Skeletal muscle tissue (tissue), 4 donors: Measurements from ENCODE around the gene KCNN3. TPM values are rescaled to one million over a fixed set of nuclear protein-coding genes. Genes with fewer than 3 reads are reported as not detected.
A peak's percentile ranks its signal among the peaks of the same experiment; 100 is the strongest.
"Not testable (repeated sequence)": the region's sequence is repeated elsewhere in the genome, so short reads cannot be mapped to it uniquely, and the experiment has no call there.

Experiments used
- H3K27ac ChIP-seq: one replicate; pipeline ENCODE4 v1.7.0; 2013; ENCODE audit warnings: mild to moderate bottlenecking, low read depth, low read length, inconsistent platforms
- H3K27me3 ChIP-seq, 3 donors: one replicate each; pipeline ENCODE4 v1.7.0; 2013; ENCODE audit warnings: low read length in 3 of 3; ENCODE audit not compliant: control insufficient read depth in 3 of 3, insufficient read depth in 3 of 3
- H3K36me3 ChIP-seq, 3 donors: one replicate each; pipeline ENCODE4 v1.7.0; 2013; ENCODE audit warnings: low read length in 3 of 3; ENCODE audit not compliant: control insufficient read depth in 3 of 3, insufficient read depth in 3 of 3
- H3K4me1 ChIP-seq, 3 donors: one replicate each; pipeline ENCODE4 v1.7.0; 2013; ENCODE audit warnings: low read length in 3 of 3, mild to moderate bottlenecking in 3 of 3; ENCODE audit not compliant: control insufficient read depth in 3 of 3, insufficient read depth in 3 of 3
- H3K4me3 ChIP-seq, 3 donors: one replicate each; pipeline ENCODE4 v1.7.0; 2013; ENCODE audit warnings: low read length in 3 of 3
- H3K9ac ChIP-seq, 3 donors: one replicate each; pipeline ENCODE4 v1.7.0; 2013; ENCODE audit warnings: low read length in 3 of 3, mild to moderate bottlenecking in 3 of 3, moderate library complexity in 2 of 3, low read depth in 1 of 3
- H3K9me3 ChIP-seq, 3 donors: one replicate each; pipeline ENCODE4 v1.7.0; 2013; ENCODE audit warnings: low read length in 3 of 3; ENCODE audit not compliant: control insufficient read depth in 3 of 3
- total RNA-seq: library from RNA; depleted of rRNA; stranded (reverse); fragments of >200 nt; gene quantifications from one replicate; pipeline ENCODE4 v1.2.3, GENCODE V29; 2014
- donor health status: Osteomylitis.

KCNN3 gene
- total RNA-seq = 3.7 TPM

GRCh38 chr1:154870115-154870571 lies at the start of gene KCNN3:
TSS of gene KCNN3 (minus strand) at chr1:154870281. CDS start at chr1:154869964, 317 bp downstream.
- Histone ChIP-seq H3K36me3 (no peaks in the 10 kb centered on the region), H3K4me3 (peak within 1 kb of the TSS; percentile 78 to 88 (median 80)), H3K4me1 (peaks cover 43 to 46% (median 46%) of the 10 kb centered on the region in 3 donors), H3K27ac (peak within 1 kb of the TSS; percentile 76), H3K9me3 (no peaks in the 10 kb centered on the region), H3K27me3 (no peaks in the 10 kb centered on the region), H3K9ac (peak within 1 kb of the TSS; percentile 83 to 91 (median 86))

- Histone ChIP-seq H3K36me3 (no peaks in the 10 kb centered on the region), H3K27me3 (no peaks in the 10 kb centered on the region), H3K4me3 (no peak overlapping the region), H3K4me1 (peaks cover 3 to 20% (median 16%) of the 10 kb centered on the region in 3 donors), H3K9me3 (no peaks in the 10 kb centered on the region), H3K9ac (no peak overlapping the region), H3K27ac (no peak overlapping the region)
These were observed 43.2 kb upstream of the KCNN3 start for GRCh38 chr1:154913273-154913672.

GRCh38 chr1:154912755-154913154 lies 42.7 kb upstream of the KCNN3 start:
- Histone ChIP-seq H3K36me3 (no peaks in the 10 kb centered on the region), H3K27me3 (no peaks in the 10 kb centered on the region), H3K9ac (no peak overlapping the region), H3K4me1 (peaks cover 3 to 20% (median 16%) of the 10 kb centered on the region in 3 donors), H3K9me3 (no peaks in the 10 kb centered on the region), H3K4me3 (no peak overlapping the region), H3K27ac (no peak overlapping the region)

- no peaks in the 10 kb centered on the region for H3K36me3 ChIP-seq
- H3K9me3 ChIP-seq = no peaks in the 10 kb centered on the region
- H3K9ac ChIP-seq = no peak overlapping the region
- no peaks in the 10 kb centered on the region for H3K27me3 ChIP-seq
- H3K4me3 ChIP-seq = no peak overlapping the region
- H3K27ac ChIP-seq = no peak overlapping the region
- peaks cover 3 to 20% (median 16%) of the 10 kb centered on the region in 3 donors for H3K4me1 ChIP-seq
These were observed 41.8 kb upstream of the KCNN3 start for GRCh38 chr1:154911691-154912550.

GRCh38 chr1:154910851-154911250 lies 40.8 kb upstream of the KCNN3 start:
- Histone ChIP-seq H3K9me3 (no peaks in the 10 kb centered on the region), H3K36me3 (no peaks in the 10 kb centered on the region), H3K27me3 (no peaks in the 10 kb centered on the region), H3K4me3 (no peak overlapping the region), H3K27ac (no peak overlapping the region), H3K4me1 (peaks cover 3 to 20% (median 16%) of the 10 kb centered on the region in 3 donors), H3K9ac (no peak overlapping the region)

GRCh38 chr1:154908937-154909336 lies 38.9 kb upstream of the KCNN3 start:
- Histone ChIP-seq H3K36me3 (no peaks in the 10 kb centered on the region), H3K9ac (no peak overlapping the region), H3K27me3 (no peaks in the 10 kb centered on the region), H3K9me3 (no peaks in the 10 kb centered on the region), H3K4me1 (peaks cover 3 to 20% (median 14%) of the 10 kb centered on the region in 3 donors), H3K27ac (no peak overlapping the region), H3K4me3 (no peak overlapping the region)

GRCh38 chr1:154908129-154908528 lies 38.0 kb upstream of the KCNN3 start:
- not testable (repeated sequence) for H3K9me3 ChIP-seq, H3K4me3 ChIP-seq, H3K27me3 ChIP-seq, H3K27ac ChIP-seq, H3K36me3 ChIP-seq, H3K9ac ChIP-seq
- peaks cover 3 to 14% (median 11%) of the 10 kb centered on the region in 3 donors for H3K4me1 ChIP-seq

- Histone ChIP-seq H3K27me3 (no peaks in the 10 kb centered on the region), H3K4me1 (peaks cover 0 to 5% (median 3%) of the 10 kb centered on the region in 3 donors), H3K9me3 (no peaks in the 10 kb centered on the region), H3K9ac (no peak overlapping the region), H3K4me3 (no peak overlapping the region), H3K36me3 (no peaks in the 10 kb centered on the region), H3K27ac (no peak overlapping the region)
These were observed 36.6 kb upstream of the KCNN3 start for GRCh38 chr1:154906621-154907081.

GRCh38 chr1:154902938-154903566 lies 33.0 kb upstream of the KCNN3 start:
- H3K27ac ChIP-seq = no peak overlapping the region
- no peaks in the 10 kb centered on the region for H3K27me3 ChIP-seq
- H3K4me1 ChIP-seq = no peaks in the 10 kb centered on the region
- H3K9ac ChIP-seq = no peak overlapping the region
- H3K4me3 ChIP-seq = no peak overlapping the region
- H3K36me3 ChIP-seq = no peaks in the 10 kb centered on the region
- H3K9me3 ChIP-seq = no peaks in the 10 kb centered on the region

GRCh38 chr1:154901591-154901990 lies 31.5 kb upstream of the KCNN3 start:
- H3K9ac ChIP-seq = no peak overlapping the region
- no peaks in the 10 kb centered on the region for H3K9me3 ChIP-seq
- no peak overlapping the region for H3K4me3 ChIP-seq
- no peak overlapping the region for H3K27ac ChIP-seq
- H3K27me3 ChIP-seq = no peaks in the 10 kb centered on the region
- no peaks in the 10 kb centered on the region for H3K36me3 ChIP-seq
- H3K4me1 ChIP-seq = no peaks in the 10 kb centered on the region
